HK-2 (cell line): ENCODE measurements around the gene FNIP2.

ENCODE experiments used
- DNase-seq: peaks from one replicate; pipeline ENCODE4 v3.0.0-alpha.2; 2018; ENCODE audit not compliant: unreplicated experiment

The FNIP2 gene

DNA sequence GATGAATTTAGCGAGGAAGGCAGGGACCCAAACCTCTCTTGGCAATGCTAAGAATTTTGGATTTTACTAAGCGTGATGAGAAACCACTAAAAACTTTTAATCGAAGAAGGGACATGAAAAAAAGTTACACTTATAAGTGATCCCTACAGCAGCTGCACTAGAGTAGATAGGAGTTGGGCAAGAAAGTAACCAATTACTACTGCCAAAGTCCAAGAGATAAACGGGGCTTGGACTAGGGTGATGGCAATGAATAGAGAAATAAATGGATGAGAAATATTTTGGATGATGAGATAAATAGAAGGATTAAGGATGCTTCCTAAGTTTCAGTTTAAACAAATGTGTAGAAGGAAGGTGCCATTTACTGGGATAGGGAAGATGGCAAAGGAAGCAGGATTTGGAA, 6.3 kb upstream of the FNIP2 start:
- no peak for DNase-seq

DNA sequence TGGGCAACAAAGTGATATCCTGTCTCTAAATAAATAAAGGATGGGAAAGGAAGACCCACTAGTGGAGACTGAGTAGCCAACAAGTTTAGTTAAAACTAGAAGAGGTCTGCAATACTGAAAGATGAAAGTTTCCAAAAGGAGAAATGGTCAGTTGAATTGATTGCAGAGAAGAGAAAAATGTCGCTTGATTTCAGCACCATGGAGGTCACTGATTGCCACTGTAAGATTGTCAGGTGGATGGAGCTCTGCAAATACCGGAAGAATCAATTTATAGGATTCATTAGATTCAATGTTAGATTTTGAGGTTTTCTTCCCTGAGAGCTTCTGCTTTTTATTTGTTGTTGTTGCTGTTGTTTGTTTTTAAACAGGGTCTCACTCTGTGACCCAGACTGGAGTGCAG, 5.4 kb upstream of the FNIP2 start:
- no peak for DNase-seq

DNA sequence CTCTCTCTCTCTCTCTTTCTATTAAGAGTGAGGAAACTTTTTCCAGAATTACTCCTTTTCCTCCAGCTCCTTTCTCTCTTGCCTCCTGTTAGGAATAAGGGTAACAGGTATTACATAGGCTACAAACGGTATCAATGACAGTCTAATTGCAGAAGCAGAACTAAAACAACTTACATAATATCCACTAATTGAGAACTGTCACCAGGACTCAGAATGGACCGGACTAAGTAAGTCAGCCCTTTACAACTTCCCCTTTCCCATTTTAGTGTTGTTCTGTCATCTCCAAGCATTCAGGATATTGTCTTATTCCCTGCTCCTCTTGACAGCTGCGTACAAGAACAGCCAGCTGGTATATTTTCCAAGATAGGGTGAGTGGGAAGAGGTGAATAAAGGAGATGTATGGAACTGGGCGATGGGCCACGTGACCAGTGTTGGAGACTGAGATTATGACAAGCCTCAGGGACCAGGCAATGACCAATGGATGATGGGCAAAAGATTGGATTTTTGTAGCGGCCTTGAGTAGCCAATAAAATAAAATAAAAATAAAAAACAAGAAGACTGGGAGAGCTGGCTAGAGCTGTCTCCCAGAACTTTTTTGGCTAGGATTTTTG, 2.3 kb upstream of the FNIP2 start:
- no peak for DNase-seq

DNA sequence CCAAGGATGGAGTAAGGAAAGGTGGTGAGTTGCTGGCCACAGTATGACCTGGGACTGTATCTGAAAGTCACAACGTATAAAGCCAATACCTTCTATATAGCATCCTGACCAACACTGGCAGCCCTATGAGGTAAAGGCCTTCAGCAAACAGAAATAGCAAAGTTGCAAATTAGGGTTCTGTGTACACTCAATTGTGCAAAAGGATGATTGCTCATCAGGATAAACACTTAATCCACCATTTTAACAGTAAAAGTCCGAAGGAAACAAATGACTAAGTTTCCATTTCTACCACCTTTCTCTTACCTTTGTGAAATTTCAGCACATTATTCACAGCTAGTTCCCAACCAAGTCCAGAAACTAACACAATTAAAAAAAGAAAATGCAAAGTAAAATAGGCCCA, 1.4 kb upstream of the FNIP2 start:
- DNase-seq: no peak

DNA sequence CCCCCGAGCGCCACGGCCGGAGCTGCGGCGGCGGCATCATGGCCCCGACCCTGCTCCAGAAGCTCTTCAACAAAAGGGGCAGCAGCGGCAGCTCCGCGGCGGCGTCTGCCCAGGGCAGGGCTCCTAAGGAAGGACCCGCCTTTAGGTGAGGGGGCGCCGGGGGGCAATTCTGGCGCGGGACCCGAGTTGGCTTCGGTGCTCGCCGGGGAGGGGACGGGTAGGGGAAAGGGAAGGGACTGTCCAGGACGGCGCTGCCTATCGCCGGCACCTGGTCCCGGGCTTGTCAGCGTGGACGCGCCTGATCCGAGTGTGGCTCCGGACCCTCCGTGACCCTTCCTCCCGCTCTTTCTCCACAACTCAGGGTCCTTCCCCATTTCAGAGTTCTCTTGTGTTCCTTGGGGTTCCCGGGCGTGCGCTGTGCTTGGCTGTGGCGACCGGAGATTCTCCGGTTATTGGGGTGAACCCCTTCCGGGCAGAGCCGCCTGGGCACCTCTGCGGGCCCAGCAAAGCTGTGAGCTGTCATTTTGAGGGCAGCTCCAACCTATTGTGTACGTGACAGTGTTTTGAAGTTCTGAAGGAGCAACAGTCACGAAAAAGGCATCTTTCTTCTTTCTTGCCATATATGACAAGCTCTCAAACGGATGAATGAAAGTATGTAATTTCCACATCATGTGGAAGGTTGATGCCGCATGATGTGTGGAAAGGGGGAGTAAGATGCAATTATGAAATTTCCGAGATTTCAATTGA, 522 bp downstream of the FNIP2 start:
- DNase-seq: peak; percentile 54

DNA sequence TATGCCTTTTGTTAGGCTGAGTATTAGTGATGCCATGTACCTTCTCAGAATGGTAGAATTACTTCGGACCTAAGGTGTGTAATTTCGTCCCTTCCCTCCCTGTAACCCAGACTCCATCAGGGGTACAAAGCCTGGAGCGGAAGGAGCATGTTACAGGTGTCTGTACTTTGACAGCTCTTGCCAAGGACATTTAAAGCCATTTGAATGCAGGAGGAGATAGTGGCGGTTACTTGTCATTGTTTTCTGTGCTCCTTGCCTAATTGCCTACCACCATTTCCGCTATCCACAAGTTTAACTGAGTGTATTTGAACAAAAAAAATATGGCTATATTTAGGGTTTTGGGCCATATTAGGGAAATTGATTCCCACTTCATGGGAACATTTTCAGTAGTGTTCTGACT, 1.8 kb downstream of the FNIP2 start:
- DNase-seq: no peak

DNA sequence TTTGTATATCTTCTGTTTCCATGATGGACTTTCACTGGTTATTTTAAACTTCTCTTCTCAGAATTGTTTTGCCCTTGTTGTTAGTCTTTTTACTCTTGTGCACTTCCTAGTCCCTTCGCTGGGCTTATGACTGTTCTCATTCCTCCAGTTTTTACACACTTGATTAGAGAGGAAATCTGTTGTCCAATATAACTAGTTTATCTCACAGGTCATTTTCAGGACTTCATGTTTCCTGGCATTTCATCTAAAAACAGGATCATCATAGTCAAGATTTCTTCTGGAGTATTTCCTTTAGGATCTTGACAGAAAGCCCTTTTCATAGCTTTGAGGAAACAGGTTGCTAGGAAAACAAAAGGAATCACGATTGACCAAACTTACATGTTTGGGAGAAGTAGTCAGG, 3.0 kb downstream of the FNIP2 start:
- no peak for DNase-seq

DNA sequence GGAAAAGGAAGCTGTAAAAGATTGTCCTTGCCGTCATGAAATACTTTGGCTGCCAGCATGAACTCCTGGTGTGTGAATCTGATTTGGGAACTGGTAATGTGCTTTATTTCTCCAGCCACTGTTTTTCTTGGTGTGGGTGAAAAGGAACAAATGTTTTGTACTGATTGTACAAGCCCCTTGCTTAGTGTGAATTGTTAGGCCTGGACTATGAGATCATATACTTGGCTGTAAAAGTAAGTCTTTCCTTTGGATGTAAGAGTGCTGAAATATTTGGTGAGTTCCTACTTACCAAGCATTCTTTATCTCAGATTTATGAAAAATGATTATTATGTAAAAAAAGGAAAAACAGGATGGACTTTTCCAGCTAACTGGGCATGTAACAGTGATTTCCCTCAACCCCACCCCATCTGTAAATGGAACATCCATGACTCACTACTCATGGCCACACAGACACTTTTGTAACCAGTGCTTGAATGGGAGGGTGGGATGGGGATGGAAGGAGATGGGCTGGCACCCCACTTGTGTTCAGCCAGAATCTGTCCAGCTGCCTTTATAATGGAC, 6.3 kb downstream of the FNIP2 start:
- no peak for DNase-seq

DNA sequence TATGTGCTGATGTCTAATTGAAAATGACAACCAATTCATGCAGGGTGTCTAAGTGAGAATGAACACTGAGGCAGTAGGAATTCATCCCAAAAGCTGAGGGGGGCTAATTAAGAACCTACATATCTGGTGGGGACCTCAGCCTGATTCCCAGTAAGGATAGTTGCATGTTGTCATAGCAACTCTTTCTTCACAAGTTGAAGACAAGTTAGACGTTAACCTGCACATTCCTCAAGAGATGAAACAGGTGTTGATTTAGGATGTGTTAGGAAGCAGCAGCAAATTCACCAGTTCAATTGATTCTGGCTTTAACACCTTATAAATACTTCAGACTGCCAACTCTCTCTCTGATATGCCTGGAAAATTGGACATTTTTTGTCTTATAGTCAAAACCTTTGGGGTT, 7.3 kb downstream of the FNIP2 start:
- no peak for DNase-seq

DNA sequence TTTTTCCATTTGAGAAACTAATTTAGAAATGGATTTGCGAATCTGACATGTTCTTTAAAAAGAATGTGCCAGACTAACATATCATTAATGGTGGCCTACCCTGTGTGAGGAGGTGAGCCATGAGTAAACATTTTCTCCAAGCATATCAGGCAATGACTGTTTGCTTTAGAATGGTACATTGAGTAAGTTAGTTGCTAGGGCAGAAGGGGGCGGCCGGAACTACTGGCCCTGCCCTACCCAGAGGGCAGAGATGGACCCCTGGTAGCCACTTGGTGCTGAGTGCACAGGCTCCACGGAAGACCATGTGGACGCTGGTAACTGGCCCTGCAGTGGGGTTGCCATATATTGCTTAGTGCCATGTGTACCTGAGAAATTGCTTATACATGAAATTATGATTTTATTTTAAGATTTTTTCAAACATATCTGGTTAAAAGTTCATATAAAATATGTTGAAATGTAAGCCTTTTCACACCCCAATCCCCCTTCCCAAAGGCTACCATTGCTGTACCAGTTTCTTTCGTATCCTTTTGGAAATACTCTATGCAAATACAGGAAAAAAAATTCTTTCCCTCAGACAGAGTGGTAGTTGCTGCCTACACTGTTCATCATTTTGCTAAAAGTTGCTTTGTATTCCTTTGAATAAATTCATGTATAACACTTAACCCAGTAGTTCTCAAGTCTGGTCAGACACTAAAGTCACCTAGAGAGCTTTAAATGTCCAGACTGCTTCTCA, 8.8 kb downstream of the FNIP2 start:
- DNase-seq: no peak

DNA sequence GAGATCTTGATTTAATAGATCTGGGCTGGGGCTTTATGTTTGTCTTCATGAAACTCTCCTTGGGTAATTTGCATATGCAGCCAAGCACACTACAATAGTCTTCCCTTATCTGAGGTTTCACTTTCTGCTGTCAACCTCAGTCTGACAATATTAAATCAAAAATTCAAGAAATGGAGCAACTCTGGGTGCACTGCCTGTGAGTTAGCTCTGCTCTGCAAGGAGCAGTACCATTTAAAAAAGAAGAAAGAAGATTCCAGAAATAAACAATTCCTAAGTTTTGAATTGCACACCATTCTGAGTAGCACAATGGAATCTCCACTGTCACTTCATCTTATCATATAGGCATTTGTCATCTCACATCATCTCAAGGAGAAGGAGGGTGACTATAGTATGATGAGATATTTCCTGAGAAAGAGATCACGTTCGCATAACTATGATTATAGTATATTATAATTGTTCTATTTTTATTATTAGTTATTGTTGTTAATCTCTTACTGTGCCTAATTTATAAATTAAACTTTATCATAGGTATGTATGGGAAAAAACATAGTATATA, 9.4 kb downstream of the FNIP2 start:
- no peak for DNase-seq

DNA sequence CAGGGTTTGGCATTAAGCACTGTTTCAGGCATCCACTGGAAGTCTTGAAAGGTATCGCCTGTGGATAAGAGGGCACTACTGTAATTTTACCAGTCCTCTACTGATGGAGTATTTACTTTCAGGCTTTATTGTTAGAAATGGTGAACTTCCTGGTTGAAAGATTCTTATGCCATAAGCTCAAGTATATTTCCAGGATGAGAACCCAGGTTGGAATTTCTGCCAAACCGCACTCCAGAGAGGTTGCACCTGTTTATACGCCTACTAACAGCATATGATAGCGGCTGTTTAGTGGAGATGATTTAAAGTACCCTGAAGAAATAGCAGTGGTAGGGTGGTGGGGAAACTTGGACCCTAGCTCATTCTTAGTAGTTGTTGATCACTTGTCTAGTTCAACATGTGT, 9.9 kb downstream of the FNIP2 start:
- no peak for DNase-seq

DNA sequence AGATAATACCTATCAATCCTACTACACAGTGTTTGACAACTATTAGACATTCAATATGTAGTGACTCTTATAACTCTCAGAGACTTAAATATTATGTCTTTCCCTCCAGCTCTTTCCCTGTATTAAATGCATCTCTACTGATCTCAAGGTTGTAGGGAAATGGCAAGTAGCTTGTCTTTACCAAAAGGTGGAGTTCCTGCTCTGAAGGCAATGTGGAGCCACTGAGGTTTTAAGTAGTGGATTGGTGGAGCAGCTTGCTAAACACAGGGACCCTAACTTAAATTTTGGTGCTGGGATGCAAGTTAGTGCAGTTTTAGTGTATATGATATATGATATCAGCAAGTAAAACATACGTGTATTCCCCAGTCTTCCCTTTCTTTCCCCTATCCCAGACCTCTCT, 13.1 kb downstream of the FNIP2 start:
- no peak for DNase-seq

DNA sequence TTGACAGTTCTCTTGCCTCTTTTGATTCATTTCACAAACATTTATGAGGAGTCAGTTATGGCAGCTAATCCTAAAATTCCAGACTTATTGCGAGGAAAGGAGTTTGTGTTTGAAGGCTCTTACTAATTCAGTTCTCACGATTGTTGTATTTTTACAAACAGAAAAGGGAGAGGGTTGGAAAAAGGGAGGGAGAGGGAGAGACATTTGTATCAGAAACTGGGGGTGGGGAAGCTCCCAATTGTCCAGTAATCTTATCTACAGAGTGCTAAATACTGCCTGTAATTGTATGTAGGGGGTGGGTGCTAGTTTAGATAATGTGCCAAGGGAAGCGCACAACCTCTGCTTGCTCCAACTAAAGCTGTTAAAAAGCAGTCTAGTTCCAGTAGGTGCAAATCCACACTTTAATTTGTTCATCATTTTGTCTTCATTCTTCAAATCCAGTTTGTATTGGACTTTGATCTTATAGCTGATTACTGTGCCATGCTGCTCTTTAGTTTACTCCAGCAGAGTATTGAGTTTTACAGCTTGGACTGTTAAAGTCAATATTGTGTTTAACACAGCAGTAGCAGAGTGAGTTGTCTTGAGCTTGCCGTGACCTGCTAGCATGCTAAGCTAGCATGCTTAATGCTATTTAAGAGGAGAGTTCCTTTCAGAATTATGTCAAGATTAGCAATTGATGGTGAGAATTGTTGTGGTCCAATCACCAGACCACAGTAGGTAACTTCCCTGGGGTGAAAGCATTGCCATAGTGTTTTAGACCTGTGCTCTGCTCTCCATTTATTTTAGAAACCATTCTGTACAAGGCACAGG, 13.9 kb downstream of the FNIP2 start:
- no peak for DNase-seq

DNA sequence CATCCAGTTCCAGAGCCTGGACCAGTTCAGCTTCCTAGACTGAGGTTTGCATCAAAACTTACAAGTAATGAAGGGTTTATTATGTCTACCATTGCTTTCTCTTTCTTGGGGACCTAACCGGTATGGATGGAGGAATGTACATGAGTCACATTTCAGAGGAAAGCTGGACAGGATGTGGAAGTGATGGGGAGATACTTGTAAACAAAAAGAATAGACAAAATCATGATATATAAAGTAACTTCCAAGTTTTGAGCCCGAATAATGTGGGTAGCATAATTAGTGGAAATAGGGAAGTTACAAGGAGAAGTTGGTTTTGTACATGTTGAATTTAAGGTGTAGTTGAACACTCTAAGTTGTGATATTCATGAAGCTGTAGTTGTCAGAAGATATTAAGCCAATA, 15.0 kb downstream of the FNIP2 start:
- no peak for DNase-seq

DNA sequence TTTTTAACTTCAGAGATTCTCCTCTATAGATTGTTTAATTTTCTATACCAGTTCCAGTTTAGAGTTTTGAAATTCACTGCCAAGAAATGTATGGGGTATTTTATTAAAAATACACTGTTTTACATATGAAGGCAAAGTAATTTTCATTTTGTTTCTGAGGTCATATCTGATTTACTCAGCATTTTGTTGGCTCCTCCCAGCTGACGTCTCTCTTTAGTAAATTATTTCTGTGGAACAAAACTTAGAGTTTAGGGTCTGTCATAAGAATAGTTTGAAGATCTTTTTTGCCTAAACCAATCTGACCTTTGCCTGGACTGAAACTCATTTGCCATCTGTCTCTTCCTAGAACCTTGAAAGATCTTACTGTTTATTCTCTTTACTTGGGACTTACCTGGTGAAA, 16.9 kb downstream of the FNIP2 start:
- DNase-seq: no peak

DNA sequence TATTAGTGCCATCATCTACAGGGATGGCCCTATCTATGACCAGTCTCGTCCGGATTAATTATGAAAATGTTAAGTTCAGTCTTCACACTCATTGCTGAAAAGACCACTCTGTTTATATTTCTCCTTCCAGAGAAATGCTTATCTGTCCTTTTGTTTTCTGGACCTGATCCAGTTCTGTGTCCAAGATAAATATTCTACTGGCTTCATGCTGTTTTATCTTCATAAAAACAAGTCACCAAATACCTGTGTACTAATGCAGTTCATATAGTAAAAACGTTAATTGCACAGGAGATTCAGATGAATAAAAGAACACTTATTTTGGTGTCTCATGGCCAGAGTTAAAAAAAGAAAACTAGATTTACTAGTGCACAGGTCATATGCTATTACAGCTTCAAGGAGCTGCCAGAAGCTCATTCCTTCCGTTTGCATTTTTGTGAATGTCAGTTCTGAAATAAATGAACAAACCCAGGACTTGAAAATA, 17.3 kb downstream of the FNIP2 start:
- no peak for DNase-seq

DNA sequence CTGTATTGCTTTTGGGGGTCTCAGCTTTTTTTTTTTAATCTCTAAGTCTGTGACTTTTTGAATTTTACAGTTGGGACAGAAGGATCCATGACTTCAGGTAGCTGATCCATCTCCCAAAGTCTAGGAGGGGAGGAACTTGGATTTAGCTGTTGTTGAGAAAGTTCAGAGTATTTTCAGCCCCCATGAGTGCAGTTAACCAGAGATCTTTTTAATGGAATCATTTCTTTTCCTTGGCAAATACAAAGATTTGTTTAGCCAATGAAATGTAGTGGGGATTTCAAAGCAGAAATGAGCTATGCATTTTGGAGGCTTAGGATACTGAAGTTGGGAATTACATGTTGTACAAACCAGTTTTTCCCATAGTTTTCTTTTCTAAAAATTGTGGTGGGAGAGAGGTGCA, 18.1 kb downstream of the FNIP2 start:
- DNase-seq: no peak

DNA sequence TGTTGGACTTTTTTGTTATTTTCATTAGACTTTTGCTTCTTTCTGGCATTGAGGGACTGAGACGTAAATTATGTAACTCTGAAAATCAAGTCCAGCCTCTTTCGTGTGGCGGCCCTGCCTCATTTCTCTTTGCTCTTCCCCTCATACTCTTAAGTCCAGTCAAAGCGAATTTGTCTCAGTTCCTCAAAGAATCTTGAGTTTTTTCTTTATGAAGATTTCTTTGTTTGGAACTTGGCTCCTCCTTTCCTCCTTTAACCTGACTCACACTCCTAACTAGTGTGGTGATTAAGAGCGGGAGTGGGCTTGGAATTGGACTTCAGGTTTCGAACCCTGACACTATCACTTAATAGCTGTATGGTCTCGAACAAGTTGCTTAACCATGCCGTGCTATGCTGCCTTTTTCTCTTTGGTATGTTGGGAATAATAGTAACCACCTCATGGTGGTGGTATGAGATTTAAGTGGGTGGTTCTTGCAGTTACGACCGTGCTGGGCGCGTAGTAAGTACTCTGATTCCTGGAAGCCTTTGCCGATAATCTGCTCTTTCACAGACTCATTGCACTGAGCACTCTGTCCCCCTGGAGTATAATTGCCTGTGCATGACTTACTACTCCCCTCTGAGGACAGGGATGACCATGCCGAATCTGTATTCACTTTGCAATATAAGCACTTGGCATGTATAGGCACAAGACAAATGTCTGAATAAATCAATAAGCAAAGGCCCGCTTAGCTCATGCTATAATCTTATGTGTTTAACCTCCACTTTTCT, 19.1 kb downstream of the FNIP2 start:
- DNase-seq: no peak

DNA sequence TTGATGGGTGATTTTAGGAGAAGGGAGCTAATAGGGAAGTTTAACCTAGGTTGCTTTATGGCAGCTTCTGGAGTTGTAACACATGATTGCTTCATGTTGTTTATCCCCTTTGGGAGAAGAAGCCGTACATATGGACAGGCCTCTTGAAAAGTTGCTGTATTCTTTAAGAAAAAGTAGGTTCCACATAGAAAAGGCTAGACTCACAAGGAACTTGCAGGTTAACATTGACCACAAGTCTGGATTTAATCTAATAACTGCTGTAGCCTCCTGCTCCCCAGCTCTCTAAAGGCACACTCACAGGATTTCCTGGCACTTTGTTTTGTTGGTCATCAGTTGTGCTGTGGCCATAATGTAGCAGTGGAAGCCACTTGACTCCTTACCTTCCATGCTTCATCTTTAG, 19.7 kb downstream of the FNIP2 start:
- no peak for DNase-seq

DNA sequence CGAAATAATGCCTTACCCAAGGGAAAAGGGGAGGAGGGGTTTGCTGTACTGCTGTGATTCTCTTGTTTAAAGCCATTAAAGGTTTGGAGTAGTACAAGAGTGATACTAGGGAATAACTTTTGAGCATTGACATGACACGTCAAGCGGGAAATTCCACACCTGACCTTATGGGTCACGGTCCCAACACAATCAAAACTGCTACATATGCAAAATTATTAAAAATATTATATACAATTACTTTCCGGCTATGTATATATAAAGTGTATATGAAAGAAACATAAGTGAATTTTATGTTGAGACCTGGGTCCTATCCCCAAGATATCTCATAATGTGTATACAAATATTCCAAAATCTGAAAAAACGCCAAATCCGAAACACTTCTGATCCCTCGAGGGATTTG, 21.0 kb downstream of the FNIP2 start:
- DNase-seq: no peak
